GM10266 (cell line): ENCODE measurements around the gene REEP5.

Experiments
- DNase-seq: peaks from one replicate; pipeline ENCODE4 v3.0.0; 2012; ENCODE audit errors: extremely low spot score
- TF ChIP-seq, protein P1 (sequence below): IDR thresholded peaks from 2 replicates; pipeline ENCODE4 v1.5.1; 2012; ENCODE audit warnings: mild to moderate bottlenecking, low read depth; ENCODE audit not compliant: control insufficient read depth, insufficient read depth; ENCODE audit errors: missing control alignments

Gene REEP5

DNA sequence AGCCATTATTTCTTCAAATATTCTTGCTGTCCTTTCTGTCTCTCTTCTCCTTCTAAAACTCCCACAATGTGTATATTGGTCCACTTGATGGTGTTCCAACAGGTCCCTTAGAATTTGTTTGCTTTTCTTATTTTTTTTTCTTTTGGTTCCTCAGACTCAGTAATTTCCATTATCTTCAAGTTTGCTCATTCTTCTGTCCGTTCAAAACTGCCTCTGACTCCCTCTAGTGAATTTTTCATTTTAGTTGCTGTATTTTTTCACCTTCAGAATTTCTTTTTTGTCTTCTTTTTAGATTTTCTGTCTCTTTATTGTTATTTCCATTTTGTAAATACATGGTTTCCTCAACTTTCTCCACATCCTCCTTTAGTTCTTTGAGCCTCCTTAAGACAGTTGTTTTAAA is 67.4 kb downstream of the REEP5 start:
- DNase-seq = no peak
- TF ChIP-seq, protein P1, sequence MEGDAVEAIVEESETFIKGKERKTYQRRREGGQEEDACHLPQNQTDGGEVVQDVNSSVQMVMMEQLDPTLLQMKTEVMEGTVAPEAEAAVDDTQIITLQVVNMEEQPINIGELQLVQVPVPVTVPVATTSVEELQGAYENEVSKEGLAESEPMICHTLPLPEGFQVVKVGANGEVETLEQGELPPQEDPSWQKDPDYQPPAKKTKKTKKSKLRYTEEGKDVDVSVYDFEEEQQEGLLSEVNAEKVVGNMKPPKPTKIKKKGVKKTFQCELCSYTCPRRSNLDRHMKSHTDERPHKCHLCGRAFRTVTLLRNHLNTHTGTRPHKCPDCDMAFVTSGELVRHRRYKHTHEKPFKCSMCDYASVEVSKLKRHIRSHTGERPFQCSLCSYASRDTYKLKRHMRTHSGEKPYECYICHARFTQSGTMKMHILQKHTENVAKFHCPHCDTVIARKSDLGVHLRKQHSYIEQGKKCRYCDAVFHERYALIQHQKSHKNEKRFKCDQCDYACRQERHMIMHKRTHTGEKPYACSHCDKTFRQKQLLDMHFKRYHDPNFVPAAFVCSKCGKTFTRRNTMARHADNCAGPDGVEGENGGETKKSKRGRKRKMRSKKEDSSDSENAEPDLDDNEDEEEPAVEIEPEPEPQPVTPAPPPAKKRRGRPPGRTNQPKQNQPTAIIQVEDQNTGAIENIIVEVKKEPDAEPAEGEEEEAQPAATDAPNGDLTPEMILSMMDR = no peak

DNA sequence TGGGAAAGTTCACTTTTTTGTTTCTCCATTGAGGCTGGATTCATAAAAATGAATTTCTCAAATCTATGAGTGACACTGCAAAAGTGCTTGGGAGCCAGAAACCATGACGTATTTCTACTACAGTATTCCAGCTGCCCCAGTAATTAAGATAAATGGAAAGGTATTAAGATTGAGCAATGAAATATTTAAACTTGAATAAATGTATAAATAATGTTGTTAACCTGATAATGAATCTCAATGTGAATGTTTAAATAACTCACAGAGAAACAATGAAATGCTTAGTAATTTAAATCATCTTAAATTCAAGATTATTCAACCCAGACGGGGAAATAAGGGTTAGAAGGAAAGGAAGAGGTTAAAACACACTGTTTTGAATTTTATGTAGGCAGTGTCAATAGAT is 72.1 kb downstream of the REEP5 start:
- TF ChIP-seq, protein P1 = no peak
- DNase-seq = no peak

DNA sequence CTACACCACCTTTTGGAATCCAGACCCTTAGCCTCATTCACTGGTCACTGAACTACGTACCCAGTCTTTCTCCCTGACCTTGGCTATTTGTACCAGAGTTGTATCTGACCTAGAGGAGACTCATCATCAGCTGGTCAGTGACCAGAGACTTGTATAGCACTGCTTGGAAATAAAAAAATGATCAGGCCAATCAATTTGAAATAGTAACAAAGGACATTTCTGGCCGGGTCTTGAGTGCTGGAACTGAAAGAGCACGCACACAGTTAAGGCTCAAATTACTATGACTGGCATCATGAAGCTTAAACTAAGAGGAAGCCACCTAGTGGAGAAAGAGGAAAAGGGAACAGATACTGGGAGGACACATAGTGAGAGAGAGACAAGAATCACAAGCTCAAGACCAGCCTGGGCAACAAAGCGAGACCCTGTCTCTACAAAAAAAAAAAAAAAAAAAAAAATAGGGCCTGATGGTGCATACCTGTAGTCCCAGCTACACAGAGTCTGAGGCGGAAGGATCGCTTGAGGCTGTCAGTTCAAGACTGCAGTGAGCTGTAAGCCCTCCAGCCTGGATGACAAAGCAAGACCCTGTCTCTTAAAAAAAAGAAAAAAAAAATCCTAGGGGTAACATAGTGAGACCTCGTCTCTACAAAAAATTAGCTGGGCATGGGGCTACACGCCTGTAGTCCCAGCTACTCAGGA is 73.8 kb downstream of the REEP5 start:
- DNase-seq = peak; percentile 46
- TF ChIP-seq, protein P1 = peak; percentile 64

DNA sequence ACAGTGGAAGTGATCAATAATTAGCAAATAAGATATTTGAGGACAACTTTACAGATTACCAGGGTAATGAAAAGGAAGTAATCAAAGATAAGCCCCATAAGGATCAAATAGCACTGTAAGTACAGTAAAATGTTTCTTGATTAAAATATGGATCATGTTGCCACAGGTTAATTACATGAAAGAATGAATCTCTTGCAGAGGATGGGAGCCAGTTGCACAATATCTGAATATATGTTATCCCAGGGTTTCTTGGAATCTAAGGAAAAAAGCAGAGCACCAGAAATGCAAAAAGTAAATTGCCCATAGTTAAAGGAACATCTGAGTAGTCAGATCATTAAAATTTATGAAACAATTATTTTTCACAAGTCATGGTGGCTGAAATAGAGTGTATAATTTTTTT is 74.7 kb downstream of the REEP5 start:
- TF ChIP-seq, protein P1 = no peak
- DNase-seq = no peak

DNA sequence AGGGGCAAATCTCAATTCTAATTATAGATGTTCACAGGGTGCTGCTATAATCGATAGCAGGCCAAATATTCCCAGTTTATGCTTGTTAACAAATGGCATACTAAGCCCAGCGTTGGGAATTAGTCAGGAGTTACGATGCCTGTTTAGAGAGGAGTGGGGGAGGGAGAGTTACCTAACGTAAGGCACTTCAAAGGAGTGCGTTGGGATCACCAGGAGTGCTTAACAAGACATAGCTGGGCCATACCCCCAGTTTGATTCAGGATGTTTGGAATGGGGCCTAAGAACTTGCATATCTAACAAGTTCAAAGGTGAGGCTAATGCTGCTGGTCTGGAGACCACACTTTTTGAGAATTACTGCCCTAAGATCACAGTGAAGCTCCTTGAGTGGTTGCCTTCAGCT is 75.5 kb downstream of the REEP5 start:
- TF ChIP-seq, protein P1 = no peak
- no peak for DNase-seq

DNA sequence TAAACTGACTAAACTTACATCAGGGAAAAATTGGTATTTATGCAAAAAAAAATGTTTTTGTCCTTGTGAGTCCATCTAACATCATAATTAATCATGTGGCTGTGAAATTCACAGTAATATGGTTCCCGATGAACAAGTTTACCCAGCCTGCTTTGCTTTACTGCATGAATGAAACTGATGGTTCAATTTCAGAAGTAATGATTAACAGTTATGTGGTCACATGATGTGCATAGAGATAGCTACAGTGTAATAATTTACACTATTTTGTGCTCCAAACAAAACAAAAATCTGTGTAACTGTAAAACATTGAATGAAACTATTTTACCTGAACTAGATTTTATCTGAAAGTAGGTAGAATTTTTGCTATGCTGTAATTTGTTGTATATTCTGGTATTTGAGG is 77.5 kb downstream of the REEP5 start:
- DNase-seq = no peak
- TF ChIP-seq, protein P1 = no peak

DNA sequence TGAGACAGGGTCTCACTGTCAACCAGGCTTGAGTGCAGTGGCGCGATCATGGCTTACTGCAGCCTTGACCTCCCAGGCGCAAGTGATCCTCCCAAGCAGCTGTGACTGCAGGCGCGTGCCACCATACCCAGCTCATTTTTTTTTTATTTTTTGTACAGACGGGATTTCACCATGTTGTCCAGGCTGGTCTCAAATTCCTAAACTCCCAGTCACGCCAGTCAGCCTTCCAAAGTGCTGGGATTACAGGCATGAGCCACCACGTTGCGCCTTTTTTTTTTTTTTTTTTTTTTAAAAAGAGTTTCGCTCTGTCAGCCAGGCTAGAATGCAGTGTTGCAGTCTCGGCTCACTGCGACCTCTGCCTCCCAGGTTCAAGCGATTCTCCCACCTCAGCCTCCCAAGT is 88.1 kb downstream of the REEP5 start:
- TF ChIP-seq, protein P1 = no peak
- DNase-seq = no peak
